IPS-15b (cell line): ENCODE data around the gene FAM237A.
A peak's percentile ranks its signal among the peaks of the same experiment; 100 is the strongest.

Source experiments
- H3K27me3 ChIP-seq: one replicate; pipeline ENCODE4 v1.6.1; 2013; ENCODE audit warnings: low read length; ENCODE audit not compliant: control insufficient read depth, insufficient read depth
- H3K36me3 ChIP-seq: one replicate; pipeline ENCODE4 v1.6.1; 2013; ENCODE audit warnings: low read length; ENCODE audit not compliant: control insufficient read depth, insufficient read depth
- H3K4me1 ChIP-seq: one replicate; pipeline ENCODE4 v1.6.1; 2013; ENCODE audit warnings: mild to moderate bottlenecking, low read length; ENCODE audit not compliant: control insufficient read depth, insufficient read depth
- H3K4me3 ChIP-seq: one replicate; pipeline ENCODE4 v1.5.1; 2013; ENCODE audit warnings: low read depth, low read length
- H3K9ac ChIP-seq: one replicate; pipeline ENCODE4 v1.6.1; 2013; ENCODE audit warnings: low read depth, mild to moderate bottlenecking, low read length
- H3K9me3 ChIP-seq: one replicate; pipeline ENCODE4 v1.6.1; 2013; ENCODE audit warnings: mild to moderate bottlenecking, low read length; ENCODE audit not compliant: control insufficient read depth, insufficient read depth

The FAM237A gene

GRCh38 chr2:206627632-206628031 lies 14.7 kb upstream of the FAM237A start:
- peaks cover 3% of the 10 kb centered on the region for H3K27me3 ChIP-seq
- H3K9ac ChIP-seq = no peak overlapping the region
- no peaks in the 10 kb centered on the region for H3K36me3 ChIP-seq
- H3K4me1 ChIP-seq = peaks cover 5% of the 10 kb centered on the region
- H3K9me3 ChIP-seq = no peaks in the 10 kb centered on the region
- no peak overlapping the region for H3K4me3 ChIP-seq

DNA sequence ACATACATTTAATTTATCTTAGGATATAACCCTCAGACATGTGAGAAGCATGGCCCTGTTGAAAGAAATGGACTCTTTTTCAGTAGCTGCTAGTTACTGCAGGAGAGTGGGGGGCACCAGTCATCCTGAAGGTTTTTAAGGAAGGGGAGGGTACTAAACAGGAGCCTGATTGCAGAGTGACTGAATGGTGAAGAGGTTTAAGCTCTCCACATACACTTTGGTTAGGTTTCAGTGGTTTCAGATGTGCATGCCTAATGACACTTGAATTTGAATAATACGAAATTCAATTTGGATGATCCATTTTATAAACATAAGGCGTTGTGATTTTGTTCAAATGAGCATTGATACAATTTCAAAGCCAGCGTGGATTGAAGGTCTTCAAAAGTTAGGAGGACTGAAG lies 10.9 kb upstream of the FAM237A start:
- Histone ChIP-seq H3K9me3 (no peaks in the 10 kb centered on the region), H3K4me3 (no peak overlapping the region), H3K9ac (no peak overlapping the region), H3K36me3 (no peaks in the 10 kb centered on the region), H3K4me1 (no peaks in the 10 kb centered on the region), H3K27me3 (peaks cover 3% of the 10 kb centered on the region)

GRCh38 chr2:206635015-206635414 lies 7.3 kb upstream of the FAM237A start:
- Histone ChIP-seq H3K4me1 (no peaks in the 10 kb centered on the region), H3K4me3 (no peak overlapping the region), H3K27me3 (peaks cover 28% of the 10 kb centered on the region), H3K9me3 (no peaks in the 10 kb centered on the region), H3K36me3 (no peaks in the 10 kb centered on the region), H3K9ac (no peak overlapping the region)

- H3K4me1 ChIP-seq = no peaks in the 10 kb centered on the region
- no peak overlapping the region for H3K4me3 ChIP-seq
- no peaks in the 10 kb centered on the region for H3K9me3 ChIP-seq
- H3K27me3 ChIP-seq = peaks cover 70% of the 10 kb centered on the region
- no peaks in the 10 kb centered on the region for H3K36me3 ChIP-seq
- no peak overlapping the region for H3K9ac ChIP-seq
Measured at GRCh38 chr2:206639636-206640035, 2.7 kb upstream of the FAM237A start.

GRCh38 chr2:206641226-206641625 lies 1.1 kb upstream of the FAM237A start:
- Histone ChIP-seq H3K4me1 (no peaks in the 10 kb centered on the region), H3K9ac (no peak overlapping the region), H3K9me3 (no peaks in the 10 kb centered on the region), H3K27me3 (peaks cover 75% of the 10 kb centered on the region), H3K4me3 (peak overlapping the region; percentile 74), H3K36me3 (no peaks in the 10 kb centered on the region)

- Histone ChIP-seq H3K4me1 (no peaks in the 10 kb centered on the region), H3K9ac (no peak overlapping the region), H3K27me3 (peaks cover 21% of the 10 kb centered on the region), H3K9me3 (no peaks in the 10 kb centered on the region), H3K4me3 (no peak overlapping the region), H3K36me3 (no peaks in the 10 kb centered on the region)
Measured at GRCh38 chr2:206647985-206648384, 5.7 kb downstream of the FAM237A start.

- Histone ChIP-seq H3K4me1 (no peaks in the 10 kb centered on the region), H3K9me3 (no peaks in the 10 kb centered on the region), H3K4me3 (no peak overlapping the region), H3K27me3 (no peaks in the 10 kb centered on the region), H3K36me3 (no peaks in the 10 kb centered on the region), H3K9ac (no peak overlapping the region)
Measured at GRCh38 chr2:206657087-206657486, 14.8 kb downstream of the FAM237A start.

DNA sequence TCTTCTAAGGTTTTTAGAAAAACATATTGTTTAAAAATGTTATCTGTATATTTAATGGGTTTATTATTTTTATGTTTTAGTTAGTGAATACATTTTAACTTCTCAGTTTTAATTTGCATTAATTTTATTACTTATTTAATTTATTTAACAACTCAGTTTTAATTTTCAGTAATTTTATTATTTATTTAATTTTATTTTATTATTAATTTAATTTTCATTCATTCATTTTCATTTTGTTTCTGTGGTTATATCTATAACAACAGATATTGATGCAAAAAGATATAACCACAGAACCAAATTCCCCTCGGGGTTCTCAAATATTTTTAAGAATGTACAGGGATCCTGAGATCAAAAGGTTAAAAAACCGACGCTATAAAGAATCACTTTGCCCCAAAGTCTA lies 23.0 kb downstream of the FAM237A start:
- peaks cover 5% of the 10 kb centered on the region for H3K27me3 ChIP-seq
- H3K9ac ChIP-seq = no peak overlapping the region
- H3K4me1 ChIP-seq = no peaks in the 10 kb centered on the region
- no peaks in the 10 kb centered on the region for H3K36me3 ChIP-seq
- H3K9me3 ChIP-seq = no peaks in the 10 kb centered on the region
- no peak overlapping the region for H3K4me3 ChIP-seq

GRCh38 chr2:206670531-206671319 lies 28.4 kb downstream of the FAM237A start:
- no peaks in the 10 kb centered on the region for H3K4me1 ChIP-seq

DNA sequence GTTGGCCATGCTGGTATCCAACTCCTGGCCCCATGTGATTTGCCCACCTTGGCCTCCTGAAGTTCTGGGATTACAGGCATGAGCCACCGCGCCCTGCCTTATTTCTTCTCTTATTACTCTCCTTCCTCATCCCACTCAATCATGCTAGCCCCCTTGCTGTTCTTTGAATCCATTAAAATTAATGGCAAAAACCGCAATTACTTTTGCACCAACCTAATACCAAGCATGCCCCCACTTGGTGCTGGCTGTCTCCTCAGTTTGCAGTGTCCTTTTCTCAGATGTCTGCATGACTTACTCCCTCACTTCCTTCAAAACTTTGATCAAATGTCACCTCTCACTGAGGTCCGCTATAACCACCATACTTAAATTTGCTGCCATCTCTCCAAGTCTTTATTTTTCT lies 41.3 kb downstream of the FAM237A start:
- no peaks in the 10 kb centered on the region for H3K9me3 ChIP-seq
- no peak overlapping the region for H3K4me3 ChIP-seq
- no peaks in the 10 kb centered on the region for H3K4me1 ChIP-seq
- H3K9ac ChIP-seq = no peak overlapping the region
- H3K36me3 ChIP-seq = no peaks in the 10 kb centered on the region
- H3K27me3 ChIP-seq = no peaks in the 10 kb centered on the region

More at GRCh38 chr2:206670531-206671319, 28.4 kb downstream of the FAM237A start:
- no peak overlapping the region for H3K9ac ChIP-seq
- H3K9me3 ChIP-seq = no peaks in the 10 kb centered on the region
- H3K27me3 ChIP-seq = no peaks in the 10 kb centered on the region
- H3K4me3 ChIP-seq = no peak overlapping the region
- no peaks in the 10 kb centered on the region for H3K36me3 ChIP-seq

DNA sequence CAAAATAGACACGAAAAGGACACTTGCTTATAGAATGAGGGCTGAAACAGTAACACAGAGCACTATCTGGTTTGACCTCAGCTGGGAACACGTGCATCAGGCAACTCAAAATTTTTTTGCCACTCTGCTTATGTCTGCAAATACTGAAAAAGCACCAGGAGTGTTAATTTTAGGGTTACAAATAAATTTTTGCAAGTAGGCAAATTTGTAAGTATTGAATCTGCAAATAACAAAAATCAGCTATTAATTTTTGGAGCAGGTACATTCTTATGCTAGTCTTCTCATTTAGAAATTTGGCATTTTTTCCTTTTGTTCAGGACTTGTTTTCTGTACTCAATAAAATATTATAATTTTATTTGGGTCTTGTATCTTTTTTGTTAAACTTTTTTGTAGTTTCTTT lies 46.2 kb downstream of the FAM237A start:
- Histone ChIP-seq H3K36me3 (no peaks in the 10 kb centered on the region), H3K4me1 (no peaks in the 10 kb centered on the region)

DNA sequence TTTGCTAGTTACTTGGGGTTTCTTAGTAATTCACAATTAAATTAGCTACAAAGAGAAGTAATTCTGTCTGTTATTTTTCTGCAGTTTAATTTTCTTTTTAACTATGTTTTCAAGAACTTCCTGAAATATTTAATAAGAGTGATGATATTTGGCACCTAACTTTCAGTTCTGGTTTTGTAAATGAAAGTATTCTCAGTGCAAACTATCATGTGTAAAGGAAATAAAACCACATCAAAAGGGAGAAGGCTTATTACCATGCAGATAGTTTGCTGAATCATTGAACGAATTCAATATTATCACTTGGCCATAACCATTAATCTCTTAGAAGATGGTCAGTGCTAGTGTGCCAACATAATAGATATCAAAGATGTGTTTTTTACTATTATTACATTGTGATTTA lies 46.7 kb downstream of the FAM237A start:
- Histone ChIP-seq H3K9me3 (no peaks in the 10 kb centered on the region), H3K36me3 (no peaks in the 10 kb centered on the region), H3K4me1 (no peaks in the 10 kb centered on the region), H3K9ac (no peak overlapping the region), H3K4me3 (no peak overlapping the region), H3K27me3 (no peaks in the 10 kb centered on the region)

More for the DNA sequence above, 46.2 kb downstream of the FAM237A start:
- H3K9me3 ChIP-seq = no peaks in the 10 kb centered on the region
- no peak overlapping the region for H3K4me3 ChIP-seq
- H3K27me3 ChIP-seq = no peaks in the 10 kb centered on the region
- H3K9ac ChIP-seq = no peak overlapping the region
